ENCODE measurements around the gene CDYL. TPM values are rescaled to one million over a fixed set of nuclear protein-coding genes. Genes with fewer than 3 reads are reported as not detected.

The CDYL gene
- total and polyA plus RNA-seq, 8 donors, result 26.9 to 32.3 (median 29.1) TPM

DNA sequence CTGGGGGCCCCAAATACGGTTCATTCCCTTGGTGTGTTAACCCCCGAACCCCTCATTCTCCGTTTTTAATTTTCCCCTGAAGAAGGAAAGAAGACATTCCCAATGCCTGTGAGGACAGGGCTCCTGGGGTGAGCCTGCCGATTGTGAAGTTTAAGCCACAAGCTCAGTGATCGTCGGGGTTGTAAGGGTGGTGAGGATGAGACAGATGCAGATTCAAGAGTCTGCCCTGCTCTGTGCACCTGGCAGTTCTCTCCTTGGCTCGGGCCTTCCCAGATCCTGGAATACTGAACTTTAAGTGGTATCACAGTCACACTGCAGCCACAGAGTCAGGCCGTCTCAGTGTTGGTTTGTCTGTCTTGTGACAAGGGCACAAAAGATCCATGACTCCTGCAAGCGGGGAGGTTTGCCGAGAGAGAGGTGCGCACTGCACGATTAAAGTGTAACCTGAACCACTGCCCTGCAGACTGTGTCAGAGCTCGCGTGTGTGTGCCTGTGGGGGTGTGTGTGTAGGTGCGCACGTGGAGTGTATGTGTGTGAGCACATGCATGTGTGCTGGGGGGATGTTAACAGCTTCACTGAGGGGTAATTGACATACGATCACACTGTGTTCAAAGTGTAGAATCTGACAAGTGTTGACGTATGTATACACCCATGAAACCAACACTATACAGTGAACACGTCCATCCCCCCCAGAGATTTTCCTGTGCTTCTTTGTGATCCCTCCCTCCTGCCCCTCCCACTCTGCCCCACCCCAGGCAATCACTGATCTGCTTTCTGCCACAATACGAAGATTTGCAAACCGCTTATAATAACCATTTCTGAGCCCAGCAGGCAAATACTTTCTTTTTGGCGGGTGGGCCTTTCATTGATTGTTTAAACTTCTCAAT is 188.7 kb downstream of the CDYL start:
- intact Hi-C loops (cut with DNase I), result no loop called here
- TF ChIP-seq, protein P1, sequence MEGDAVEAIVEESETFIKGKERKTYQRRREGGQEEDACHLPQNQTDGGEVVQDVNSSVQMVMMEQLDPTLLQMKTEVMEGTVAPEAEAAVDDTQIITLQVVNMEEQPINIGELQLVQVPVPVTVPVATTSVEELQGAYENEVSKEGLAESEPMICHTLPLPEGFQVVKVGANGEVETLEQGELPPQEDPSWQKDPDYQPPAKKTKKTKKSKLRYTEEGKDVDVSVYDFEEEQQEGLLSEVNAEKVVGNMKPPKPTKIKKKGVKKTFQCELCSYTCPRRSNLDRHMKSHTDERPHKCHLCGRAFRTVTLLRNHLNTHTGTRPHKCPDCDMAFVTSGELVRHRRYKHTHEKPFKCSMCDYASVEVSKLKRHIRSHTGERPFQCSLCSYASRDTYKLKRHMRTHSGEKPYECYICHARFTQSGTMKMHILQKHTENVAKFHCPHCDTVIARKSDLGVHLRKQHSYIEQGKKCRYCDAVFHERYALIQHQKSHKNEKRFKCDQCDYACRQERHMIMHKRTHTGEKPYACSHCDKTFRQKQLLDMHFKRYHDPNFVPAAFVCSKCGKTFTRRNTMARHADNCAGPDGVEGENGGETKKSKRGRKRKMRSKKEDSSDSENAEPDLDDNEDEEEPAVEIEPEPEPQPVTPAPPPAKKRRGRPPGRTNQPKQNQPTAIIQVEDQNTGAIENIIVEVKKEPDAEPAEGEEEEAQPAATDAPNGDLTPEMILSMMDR (IDR thresholded peaks at IDR 0.05), result no peak
- no peak overlapping the region for H3K4me3 ChIP-seq
- H3K27ac ChIP-seq, result no peak overlapping the region
- H3K27me3 ChIP-seq, result no peaks in the 10 kb centered on the region
- no peak for ATAC-seq
- no peak for DNase-seq
- H3K9me3 ChIP-seq, result no peaks in the 10 kb centered on the region
- H3K4me1 ChIP-seq, result no peaks in the 10 kb centered on the region
- H3K36me3 ChIP-seq, result no peaks in the 10 kb centered on the region

- TF ChIP-seq, protein P1 (IDR thresholded peaks at IDR 0.05), result no peak
- DNase-seq (no peak), ATAC-seq (no peak)
- no peak overlapping the region for H3K4me3 ChIP-seq
- no peaks in the 10 kb centered on the region for H3K9me3 ChIP-seq
- no peaks in the 10 kb centered on the region for H3K4me1 ChIP-seq
- no peaks in the 10 kb centered on the region for H3K36me3 ChIP-seq
- intact Hi-C loops (cut with DNase I), result no loop called here
- no peak overlapping the region for H3K27ac ChIP-seq
- no peaks in the 10 kb centered on the region for H3K27me3 ChIP-seq
These were observed 189.6 kb downstream of the CDYL start for GRCh38 chr6:4965562-4966389.

DNA sequence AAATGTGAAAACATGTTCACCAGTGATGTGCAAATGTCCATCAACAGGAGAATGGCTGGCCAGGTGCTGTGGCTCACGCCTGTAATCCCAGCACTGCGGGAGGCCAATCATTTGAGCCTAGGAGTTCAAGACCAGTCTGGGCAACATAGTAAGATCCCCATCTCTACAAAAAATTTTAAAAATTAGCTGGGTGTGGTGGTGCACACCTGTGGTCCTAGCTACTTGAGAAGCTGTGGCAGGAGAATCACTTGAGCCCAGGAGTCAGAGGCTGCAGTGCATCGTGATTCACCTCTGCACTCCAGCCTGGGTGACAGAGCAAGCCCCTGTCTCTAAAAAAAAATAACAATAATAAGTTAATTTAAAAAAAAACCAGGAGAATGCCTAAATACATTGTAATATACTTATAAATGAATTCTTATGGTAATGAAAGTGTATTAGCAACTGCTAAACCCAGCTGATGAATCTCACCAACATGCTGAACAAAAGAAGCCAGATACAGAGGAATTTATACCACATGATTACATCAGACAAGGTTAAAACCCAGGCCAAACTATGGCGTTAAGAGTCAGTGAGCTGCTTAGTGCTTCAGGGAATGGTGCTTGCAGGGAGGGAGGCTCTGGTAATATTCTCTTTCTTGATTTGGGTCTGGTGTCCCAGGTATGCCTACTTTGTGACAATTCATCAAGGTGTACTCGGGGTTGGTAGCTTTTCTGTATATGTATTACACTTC is 191.3 kb downstream of the CDYL start:
- intact Hi-C loops (cut with DNase I), result no loop called here
- Histone ChIP-seq H3K9me3 (no peaks in the 10 kb centered on the region), H3K27ac (no peak overlapping the region), H3K4me3 (no peak overlapping the region), H3K36me3 (no peaks in the 10 kb centered on the region), H3K27me3 (no peaks in the 10 kb centered on the region), H3K4me1 (no peaks in the 10 kb centered on the region)
- ATAC-seq, result no peak
- TF ChIP-seq, protein P1 (IDR thresholded peaks at IDR 0.05), result no peak
- no peak for DNase-seq

DNA sequence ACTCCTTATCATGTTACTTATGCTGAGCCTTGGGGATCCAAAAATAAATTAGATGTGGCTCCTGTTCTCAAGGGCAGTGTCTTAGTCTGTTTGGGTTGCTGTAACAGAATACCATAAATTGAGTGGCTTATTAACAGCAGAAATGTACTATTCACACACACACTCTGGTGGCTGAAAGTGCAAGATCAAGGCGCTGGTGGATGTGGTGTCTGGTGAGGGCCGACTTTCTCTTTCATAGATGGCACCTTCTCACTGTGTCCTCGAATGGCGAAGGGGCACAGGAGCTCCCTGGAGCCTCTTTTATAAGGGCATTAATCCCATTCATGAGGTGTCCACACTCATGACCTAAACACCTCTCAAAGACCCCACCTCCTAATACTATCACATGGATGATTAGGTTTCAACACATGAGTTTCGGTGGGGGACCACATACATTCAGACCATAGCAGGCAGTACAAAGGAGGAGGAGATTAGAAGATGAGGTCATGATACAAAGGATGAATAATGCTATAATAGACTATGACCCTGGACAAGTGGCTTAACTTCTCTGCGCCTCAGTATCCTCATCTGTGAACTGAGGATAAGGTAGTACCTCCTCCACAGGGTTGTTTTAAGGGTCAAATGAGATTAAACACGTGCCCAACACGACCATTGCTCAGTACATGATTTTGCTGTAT is 193.5 kb downstream of the CDYL start:
- DNase-seq (no peak), ATAC-seq (no peak)
- no peaks in the 10 kb centered on the region for H3K4me1 ChIP-seq
- H3K9me3 ChIP-seq, result no peaks in the 10 kb centered on the region
- intact Hi-C loops (cut with DNase I), result no loop called here
- TF ChIP-seq, protein P1 (IDR thresholded peaks at IDR 0.05), result no peak
- no peaks in the 10 kb centered on the region for H3K36me3 ChIP-seq
- no peak overlapping the region for H3K27ac ChIP-seq
- peaks cover 0 to 3% of the 10 kb centered on the region in 2 donors for H3K27me3 ChIP-seq
- no peak overlapping the region for H3K4me3 ChIP-seq

Measured in left lung (tissue), 10 donors.